Measurements from ENCODE around the gene DPP10. TPM values are rescaled to one million over a fixed set of nuclear protein-coding genes. Genes with fewer than 3 reads are reported as not detected.

The DPP10 gene
- total and polyA plus RNA-seq, 10 of the 15 experiments (the other 5 are each of a cell fraction or from before 2014, with no cell fraction given), result not detected

GRCh38 chr2:115520727-115521126, 1078.3 kb downstream of the DPP10 start:
- H3K4me1 ChIP-seq (ENCODE audit: control insufficient read depth, insufficient read depth, low read length), result no peaks in the 10 kb centered on the region
- no peak for DNase-seq (ENCODE audit: low read depth, low spot score)
- no peaks in the 10 kb centered on the region for H3K79me2 ChIP-seq (ENCODE audit: control insufficient read depth, insufficient read depth, low read length)
- no peak overlapping the region for H3K4me2 ChIP-seq (ENCODE audit: control insufficient read depth, insufficient read depth)
- H3K9ac ChIP-seq (ENCODE audit: control insufficient read depth, insufficient read depth, low read length), result no peak overlapping the region
- RAD21 ChIA-PET (ENCODE audit: unreplicated experiment), result no interaction called here
- no peaks in the 10 kb centered on the region for H4K20me1 ChIP-seq (ENCODE audit: control insufficient read depth, insufficient read depth)
- SMC1A ChIA-PET (ENCODE audit: uncharacterized antibody, unreplicated experiment), result no interaction called here
- ATAC-seq, result no peak
- CTCF ChIA-PET, result no interaction called here
- H3K36me3 ChIP-seq (ENCODE audit: control insufficient read depth in 2 of 2, insufficient read depth in 2 of 2, low read length in 1 of 2), result no peaks in the 10 kb centered on the region
- no peak overlapping the region for H2AFZ ChIP-seq (ENCODE audit: control insufficient read depth, low read depth, low read length)
- no peak overlapping the region for H3K27ac ChIP-seq (ENCODE audit: control insufficient read depth, insufficient read depth)
- POLR2A ChIA-PET, result no interaction called here
- in situ Hi-C loops (cut with MboI) (no loop called here), intact Hi-C loops (cut with micrococcal nuclease; ENCODE audit: unreplicated experiment) (no loop called here)
- no peak for FAIRE-seq
- no peak overlapping the region for H3K4me3 ChIP-seq
- no TSS peak for BruUV-seq (replicated peaks)
- no peaks in the 10 kb centered on the region for H3K9me3 ChIP-seq (replicated peaks; ENCODE audit: control insufficient read depth, insufficient read depth, low read length)
- H3K27me3 ChIP-seq (replicated peaks in 1 of 2; ENCODE audit: control insufficient read depth in 2 of 2, insufficient read depth in 2 of 2, low read length in 1 of 2), result no peaks in the 10 kb centered on the region
- WGBS (ENCODE audit: insufficient coverage, insufficient replicate concordance, low lambda C conversion rate, missing lambda C conversion rate), result 29% methylated on average over 3 of the region's 3 CpGs
- TF ChIP-seq ZBTB4 (CRISPR knock-in tag; IDR thresholded peaks at IDR 0.05) (no peak), POU2F2 (IDR thresholded peaks at IDR 0.05; ENCODE audit: borderline replicate concordance, low read depth, low read length) (no peak), NBN (IDR thresholded peaks at IDR 0.05) (no peak), SIX5 (IDR thresholded peaks at IDR 0.05; ENCODE audit: low read depth, low read length, severe bottlenecking) (no peak), BACH1 (IDR thresholded peaks at IDR 0.05; ENCODE audit: borderline replicate concordance) (no peak), STAT3 (IDR thresholded peaks at IDR 0.05; ENCODE audit: low read depth, low read length) (no peak), RB1 (IDR thresholded peaks at IDR 0.05; ENCODE audit: borderline replicate concordance) (no peak), MLLT1 (IDR thresholded peaks at IDR 0.05) (no peak), STAT1 (conservative IDR thresholded peaks at IDR 0.05) (no peak), CHD1 (IDR thresholded peaks at IDR 0.05; ENCODE audit: low read depth, low read length) (no peak), SIN3A (IDR thresholded peaks at IDR 0.05; ENCODE audit: low read depth, low read length) (no peak), FOS (IDR thresholded peaks at IDR 0.05; ENCODE audit: borderline replicate concordance, extremely low read depth, insufficient read length) (no peak), SKIL (IDR thresholded peaks at IDR 0.05; ENCODE audit: low read depth, poor library complexity, severe bottlenecking) (no peak), SREBF1 (IDR thresholded peaks at IDR 0.05; ENCODE audit: low read length) (no peak), TCF3 (IDR thresholded peaks at IDR 0.05; ENCODE audit: borderline replicate concordance, insufficient read depth, low read depth, low read length) (no peak)

Data from GM12878 (cell line).